ENCODE measurements around the gene FSTL4.

The FSTL4 gene

DNA sequence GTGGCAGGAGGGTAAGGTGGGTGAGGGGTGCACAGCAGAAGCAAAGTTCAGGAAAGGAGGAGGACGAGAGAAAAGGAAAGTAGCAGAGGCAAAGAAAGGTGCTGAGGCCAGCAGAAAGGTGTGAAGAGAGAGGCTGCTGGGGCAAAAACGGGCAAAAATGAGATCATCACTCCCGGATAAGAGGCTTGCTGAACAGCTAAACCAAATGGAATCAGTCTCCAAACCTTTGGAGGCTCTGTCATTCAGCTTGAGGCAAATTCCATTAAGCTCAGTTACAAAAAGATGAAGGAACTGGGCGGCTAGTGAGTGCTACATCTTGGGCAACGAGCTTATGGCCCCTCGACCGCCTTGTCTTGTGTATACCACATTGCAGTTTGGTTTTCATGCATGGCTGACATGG is 136.4 kb downstream of the FSTL4 start:
- no peak for DNase-seq

DNA sequence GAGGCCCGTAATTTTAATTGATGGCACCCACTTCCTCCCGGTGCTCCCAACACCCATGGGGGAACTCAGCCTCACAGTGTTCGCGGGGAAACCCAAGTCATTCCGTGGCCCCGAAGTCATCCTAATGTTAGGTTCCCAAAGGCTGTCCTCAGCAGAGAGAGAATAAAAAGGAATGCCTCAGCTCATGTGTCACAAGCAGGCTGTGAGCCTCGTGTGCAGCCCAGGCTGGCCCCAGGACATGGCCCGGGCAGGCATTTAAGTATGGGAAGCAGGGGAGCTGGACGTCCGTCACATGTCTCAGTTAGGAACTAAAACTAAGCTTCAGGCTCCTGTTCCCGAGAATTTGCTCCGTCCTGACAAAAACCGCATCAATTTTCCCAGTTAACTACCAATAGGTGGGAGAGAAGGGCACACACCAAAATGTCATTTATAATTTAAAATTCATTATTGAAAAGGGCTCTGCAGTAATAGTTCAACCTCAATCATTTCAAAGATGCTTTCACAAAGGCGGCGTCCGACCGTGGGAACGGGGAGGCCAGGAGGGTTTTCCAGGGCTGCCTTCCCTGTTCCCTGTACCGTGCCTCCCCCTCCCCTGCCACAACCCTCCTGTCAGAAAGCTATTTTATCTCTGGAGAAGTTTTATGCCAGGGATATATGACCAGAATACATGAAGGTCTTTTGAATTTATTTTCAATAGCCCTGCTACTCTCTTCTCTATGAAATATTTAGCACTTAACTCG is 137.3 kb downstream of the FSTL4 start:
- no peak for DNase-seq

DNA sequence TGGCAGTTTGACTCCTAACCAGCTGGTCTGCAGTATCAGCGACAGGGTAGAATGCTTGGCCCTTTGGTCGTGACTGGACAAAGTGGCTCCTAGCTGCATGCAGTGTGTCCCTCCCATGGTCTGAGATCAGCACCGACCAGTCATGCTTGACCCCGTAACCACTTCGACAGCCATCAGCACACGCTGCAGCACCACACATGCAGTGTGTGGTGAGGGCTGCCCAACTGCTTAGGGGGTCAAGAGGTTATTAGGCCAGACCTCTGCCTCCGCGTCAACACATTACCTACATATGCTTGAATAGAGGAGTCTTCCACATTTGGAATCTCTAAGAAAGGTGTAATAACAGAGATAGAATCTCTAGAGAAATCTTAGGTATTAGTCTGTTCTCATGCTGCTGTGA is 139.1 kb downstream of the FSTL4 start:
- DNase-seq: no peak

DNA sequence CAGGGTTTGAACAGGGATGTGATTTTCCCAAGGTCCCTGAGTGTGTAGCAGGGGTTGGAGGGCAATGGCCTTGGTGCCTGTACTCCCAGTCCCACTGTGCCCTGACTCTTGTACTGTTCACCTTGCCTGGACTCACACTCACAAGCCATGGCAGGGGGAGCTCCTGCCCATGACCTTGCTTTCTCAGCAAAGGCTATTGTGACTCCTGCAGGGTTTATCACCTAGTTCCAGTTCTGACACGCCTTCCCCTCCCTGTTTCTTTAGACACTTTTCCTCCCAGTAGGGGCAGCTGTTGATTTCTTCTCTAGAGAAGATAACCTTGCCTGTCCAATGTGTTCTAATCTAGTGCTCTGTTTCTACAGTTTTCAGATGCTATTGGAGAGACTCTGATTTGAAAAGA is 139.5 kb downstream of the FSTL4 start:
- no peak for DNase-seq

DNA sequence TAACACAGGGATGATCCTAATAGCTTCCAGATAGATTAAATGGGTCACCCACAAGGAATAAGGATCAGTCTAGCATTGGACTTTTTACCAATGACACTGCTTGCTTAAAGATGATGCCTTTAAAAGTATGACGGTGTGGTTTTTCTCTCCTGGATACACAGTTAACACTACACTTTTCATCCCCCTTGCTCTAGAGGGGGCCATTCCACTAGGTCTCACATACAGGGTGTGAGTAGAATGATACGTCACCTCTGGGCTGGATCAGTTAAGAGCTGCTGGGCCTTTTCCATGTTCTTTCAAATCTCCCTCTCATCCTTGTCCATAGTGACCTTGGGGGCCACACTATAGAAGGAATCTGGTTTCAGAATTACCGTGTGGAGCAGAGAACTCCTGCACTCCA is 140.6 kb downstream of the FSTL4 start:
- no peak for DNase-seq

DNA sequence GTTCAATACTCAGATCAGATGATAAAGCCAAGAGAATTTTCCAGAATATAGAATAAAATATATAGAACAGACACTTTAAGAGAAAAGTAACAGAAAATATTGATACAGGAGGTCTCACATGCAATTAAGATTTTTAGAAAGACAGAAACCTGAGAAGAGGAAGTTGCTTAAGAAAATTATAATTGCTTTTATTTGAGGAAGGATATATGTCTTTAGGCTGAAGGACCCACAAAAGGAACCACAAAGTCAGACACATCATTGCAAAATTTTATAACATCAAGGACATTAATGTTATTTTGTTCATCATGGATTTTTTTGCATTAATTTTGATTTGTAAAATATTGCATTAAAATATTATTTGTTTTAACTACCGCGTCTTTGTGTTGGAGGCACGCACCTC is 141.5 kb downstream of the FSTL4 start:
- no peak for DNase-seq

DNA sequence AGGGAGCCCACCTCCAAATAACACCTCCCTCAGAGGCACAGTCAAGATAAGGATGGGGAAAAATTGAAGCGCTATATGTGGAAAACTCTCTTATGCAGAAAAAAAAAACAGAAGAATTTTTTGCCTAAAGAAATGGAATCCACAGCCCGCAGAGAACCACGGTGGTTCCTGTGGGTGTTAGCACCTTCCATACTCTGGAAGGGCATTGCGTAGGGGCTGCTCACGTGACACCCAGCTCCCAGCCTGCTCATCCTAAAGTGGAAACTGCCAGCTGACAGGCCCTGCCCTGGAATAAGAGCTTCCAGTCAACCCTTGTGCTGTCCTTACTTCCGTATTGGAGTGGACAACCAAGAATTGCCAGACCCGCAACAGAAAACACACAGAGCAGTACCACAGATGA is 142.5 kb downstream of the FSTL4 start:
- DNase-seq: no peak

DNA sequence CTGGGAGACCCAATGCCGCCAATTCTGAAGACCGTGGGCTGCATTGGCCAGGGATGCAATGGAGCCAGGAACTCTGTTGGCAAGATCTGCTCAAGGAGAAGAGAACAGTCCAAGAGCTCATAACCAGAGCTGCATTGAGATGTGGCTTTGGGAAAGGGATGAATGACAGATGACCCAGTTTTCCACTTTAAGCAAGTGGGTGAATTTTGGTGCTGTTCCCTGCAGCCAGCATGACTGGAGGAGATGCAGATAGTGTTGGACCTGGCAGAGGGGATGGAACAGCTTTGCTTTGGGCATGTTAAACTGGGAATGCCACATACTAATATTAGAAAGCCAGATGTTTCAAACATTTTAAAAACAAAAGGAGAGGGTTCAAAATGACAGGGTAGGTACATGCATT is 143.1 kb downstream of the FSTL4 start:
- no peak for DNase-seq

DNA sequence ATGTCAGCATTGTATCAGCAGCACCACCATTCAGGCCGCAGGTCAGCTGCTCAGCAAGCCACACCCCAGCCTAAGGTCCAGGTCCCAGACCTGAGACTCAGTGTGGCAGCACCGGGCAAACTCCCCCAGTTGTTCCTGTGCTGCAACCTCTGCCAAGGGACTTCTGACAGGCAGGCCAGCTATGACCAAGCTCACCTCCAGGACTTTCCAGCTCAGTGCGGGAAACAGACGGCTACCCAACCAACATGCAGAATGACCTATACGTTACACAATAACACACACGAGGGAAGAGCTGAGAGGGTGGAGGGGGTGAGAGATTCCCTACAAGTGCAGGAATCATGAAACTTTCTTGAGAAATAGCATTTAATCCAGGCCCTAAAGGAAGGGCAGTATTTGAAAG is 143.7 kb downstream of the FSTL4 start:
- DNase-seq: no peak

DNA sequence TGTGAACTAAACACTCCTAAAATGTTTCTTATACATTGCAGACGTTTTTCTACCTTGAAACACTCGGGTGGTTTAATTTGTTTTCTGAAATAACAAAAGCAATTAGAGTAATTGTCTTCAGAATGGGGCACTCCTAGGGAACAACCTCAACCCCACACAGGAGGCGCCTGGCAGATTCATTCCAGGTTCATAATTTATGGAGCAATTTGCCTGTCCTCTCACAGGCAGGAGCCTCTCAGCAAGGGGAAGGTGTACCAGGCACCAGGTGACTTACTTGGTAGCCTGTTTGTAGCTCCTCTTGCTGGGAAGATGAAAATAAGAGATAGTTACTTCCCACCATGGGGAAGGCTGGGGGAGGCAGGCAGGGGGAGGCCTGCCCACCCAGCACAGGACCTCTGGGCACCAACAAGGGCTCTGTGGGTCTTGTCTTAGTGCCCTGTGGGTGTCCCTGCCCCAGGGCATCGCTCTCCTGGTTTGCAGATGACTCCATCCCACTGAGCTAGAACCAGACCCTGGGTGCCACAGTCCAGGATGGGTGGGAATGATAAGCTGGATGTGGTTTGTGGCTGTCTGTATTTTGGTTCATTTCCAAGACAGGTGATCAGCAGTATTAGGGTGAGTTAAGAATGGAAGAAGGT is 144.4 kb downstream of the FSTL4 start:
- peak; percentile 27 for DNase-seq

DNA sequence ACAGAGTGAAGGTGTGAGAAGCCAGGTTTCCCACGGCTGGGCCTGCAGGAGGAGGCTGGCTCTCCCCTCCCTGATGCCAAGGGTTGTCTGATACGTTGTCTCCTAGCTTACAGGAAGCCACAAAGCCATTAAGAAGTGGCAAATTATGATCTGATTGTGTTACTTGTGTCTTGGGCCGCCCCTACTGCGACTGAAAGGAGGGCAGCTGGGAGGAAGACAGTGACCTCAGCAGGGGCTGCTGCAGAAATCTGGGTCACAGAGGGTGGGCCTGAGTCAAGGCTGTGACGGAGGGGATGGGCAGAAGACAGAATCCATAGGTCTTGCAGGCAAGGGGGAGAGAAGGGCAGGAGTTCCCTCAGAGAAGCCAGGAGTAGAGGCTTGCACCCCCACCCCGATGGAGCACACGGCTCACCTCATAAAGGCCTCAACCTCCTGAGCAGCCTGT is 145.0 kb downstream of the FSTL4 start:
- DNase-seq: peak; percentile 52

DNA sequence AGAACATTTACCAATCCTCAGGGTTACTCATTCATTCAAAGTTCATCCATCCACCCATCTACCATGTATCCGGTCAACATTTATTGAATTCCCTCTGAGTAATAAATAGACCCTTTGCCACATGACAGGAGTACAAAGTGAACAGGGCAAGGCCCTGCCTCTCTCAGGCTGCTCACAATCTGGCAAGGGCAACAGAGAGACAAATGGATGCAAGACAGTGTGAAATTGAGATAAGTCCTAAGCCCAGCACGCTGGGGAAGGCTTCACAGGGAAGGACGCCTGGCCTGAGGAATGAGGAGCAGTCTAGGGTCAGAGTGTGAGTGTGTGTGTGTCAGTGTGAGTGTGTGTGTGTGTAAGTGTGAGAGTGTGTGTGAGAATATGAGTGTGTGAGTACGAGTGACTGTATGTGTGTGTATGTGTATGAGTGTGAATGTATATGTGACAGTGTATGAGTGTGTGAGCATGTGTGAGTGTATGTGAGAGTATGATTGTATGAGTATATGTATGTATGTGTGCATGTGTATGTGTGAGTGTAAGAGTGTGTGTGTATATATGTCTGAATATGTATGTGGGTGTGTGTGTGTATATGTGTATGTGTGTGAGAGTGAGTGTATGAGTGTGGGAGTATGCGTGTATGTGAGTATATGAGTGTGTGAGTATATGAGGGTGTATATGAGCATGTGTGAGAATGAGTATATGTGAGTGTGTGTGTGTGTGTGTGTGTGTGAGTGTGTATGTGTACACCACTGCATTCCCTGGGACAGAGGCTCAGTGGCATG is 145.6 kb downstream of the FSTL4 start:
- DNase-seq: no peak

DNA sequence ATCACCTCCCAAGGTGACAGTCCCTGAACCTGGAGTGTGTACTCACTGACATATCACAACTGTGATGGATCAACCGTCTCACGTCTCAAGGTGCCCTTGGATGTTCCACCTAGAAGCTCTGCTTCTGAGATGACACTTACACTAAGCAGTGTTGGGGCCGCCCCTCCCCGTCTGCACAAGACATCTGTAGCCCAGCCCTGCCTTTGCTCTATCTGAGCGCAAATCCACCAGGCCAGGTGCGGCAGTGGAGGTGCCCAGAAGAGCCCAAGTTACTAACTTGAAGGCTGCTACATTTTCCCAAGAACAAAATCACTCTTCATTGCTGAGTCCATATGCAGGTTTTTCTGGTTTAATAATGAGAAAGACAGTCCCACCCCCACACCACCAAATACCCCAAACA is 148.3 kb downstream of the FSTL4 start:
- no peak for DNase-seq

DNA sequence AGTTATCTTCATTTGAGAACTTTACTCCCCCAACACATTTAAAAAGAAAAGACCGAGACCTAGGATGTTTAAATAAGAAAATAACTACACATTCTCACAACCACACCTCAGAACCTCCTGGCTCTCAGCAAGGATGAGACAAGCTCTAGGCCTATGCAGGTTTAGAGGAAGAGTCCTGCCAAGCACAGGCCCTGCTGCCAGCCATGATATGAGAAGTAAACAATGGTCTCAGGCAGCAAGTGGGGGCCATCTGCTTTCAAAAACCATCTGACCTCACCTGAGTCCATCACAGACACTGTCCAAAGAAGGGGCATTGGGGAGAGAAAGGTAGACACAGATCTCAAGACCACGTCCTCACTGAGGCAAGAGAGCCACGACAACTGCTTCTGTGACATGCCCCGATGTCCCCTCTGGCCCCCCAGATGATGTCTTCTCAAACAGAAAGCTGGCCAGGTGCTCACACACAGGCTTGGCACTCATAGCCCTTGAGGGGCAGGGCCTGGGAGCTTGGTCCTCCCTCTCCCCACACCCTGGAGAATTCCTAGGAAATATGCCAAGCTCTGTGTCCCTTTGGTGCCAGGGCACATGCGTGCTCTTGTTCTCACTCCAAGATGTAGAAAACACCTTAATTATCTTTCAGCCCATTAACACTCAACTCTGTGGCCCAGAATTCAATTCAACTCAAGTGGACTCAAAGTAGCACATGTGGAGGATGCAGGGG is 150.4 kb downstream of the FSTL4 start:
- DNase-seq: no peak

DNA sequence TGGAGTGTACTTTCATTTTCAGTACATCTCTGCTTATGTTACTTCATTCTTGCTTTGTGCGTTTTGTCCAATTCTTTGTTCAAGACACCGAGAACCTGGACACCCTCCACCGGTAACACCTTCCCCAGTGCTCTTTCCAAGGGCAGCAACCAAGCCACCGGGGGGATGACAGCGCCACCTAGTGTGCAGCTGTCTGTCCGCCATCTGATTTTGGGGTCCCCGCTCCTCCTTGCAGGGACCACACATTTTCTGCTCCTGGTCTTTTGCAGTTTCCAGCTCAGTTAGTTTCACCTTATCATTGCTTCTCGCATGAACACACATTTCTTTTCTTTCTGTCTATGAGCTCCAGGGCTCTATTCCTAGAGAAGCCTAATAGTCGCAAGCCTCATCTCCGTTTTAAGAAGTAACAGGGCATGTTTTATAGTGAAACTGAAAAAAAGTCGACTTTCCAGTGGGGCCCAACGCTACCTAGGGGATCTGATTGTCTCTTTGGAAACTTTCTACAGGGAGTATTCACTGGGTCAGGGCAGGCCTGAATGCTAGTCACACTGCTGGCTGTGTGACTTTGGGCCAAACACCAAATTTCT is 152.1 kb downstream of the FSTL4 start:
- DNase-seq: no peak

DNA sequence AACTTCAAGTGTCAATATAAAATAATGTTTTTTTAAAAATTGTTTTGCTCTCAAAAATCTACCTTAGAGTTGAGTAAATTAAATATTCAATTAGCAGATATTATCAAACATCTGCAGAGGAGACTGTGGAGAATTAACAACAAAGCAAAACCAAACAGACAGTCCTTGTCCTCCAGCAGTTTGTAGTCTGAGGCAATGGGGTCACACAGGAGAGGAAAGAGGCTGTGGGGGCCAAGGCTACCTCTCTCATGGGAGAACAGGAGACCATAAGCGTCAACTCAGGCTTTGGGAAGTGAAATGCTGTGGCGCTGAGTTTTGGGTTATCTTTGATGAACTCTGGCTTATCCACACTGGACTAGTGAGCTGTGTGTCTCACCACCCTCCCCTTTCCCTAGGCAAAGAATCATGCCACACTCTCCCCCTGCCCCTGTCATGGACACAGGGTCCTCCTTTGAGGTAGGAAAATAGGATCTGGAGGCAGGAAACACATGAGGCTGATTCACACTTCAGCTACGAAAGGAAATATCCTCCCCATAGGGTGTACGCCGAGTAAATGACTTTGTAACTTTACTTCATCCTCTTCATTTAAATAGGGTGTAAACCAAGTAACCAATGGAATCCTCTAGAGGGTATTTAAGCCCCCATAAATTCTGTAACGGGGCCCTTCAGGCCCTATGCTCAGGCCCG is 152.7 kb downstream of the FSTL4 start:
- no peak for DNase-seq

DNA sequence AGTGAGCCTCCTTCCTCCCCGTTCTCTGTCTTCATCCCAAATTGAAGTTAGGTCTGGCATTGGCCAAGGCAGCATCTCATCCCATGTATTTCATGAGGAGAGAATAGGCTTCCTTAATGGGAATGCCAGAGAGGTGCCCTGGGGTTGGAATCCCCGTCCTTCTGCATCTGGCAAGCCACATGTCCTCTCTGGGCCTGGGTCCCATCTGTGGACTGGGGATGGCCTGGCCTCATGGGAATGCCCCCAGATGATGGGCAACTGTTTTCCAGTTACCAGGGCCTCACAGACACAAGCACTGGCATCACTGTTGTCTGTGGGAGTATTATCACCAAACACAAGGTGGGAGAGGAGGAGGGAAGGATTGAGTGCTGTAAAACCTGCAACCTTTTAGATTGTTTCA is 153.9 kb downstream of the FSTL4 start:
- no peak for DNase-seq

DNA sequence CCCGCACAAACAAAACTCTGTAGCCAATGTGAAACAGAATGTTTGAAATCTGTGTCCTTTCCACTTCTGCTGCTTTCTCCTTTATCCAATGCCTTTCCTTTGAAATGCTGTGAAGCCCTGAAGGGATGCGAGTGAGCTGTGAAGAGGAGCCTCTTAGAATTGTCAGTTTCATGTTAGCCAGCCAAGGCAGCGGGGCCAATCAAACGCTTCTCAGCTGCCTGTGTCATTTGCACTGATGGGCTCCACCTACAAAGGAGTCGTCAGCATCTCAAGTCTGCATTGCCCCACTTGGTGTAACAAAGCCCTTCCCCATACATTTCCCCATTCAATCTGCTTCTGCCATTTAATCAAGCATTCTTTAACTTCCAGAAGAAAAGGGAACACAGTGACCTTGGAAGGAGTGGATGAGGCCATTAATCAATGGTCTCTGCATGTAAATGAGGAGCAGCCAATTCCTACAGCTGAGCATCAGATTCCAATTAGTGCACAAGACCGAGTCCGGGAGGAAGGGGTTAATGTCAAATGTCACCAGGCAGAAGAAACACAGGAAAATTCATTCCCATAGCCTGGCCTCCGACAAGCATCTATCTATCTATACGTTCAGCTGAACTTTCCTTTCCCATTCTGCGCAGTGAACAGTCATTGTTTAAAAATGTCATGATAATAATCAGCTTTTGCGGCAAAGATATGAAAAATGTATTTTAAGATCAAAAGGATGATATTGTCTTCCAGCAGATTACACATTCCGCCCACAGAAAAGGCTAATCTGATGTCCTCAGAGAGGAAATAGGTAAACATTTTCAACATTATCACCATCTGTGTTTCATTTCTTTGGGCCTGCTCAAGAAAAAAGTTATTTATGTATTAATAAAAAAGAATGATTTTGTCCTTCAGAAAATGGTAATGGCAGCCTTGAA is 154.6 kb downstream of the FSTL4 start:
- no peak for DNase-seq

DNA sequence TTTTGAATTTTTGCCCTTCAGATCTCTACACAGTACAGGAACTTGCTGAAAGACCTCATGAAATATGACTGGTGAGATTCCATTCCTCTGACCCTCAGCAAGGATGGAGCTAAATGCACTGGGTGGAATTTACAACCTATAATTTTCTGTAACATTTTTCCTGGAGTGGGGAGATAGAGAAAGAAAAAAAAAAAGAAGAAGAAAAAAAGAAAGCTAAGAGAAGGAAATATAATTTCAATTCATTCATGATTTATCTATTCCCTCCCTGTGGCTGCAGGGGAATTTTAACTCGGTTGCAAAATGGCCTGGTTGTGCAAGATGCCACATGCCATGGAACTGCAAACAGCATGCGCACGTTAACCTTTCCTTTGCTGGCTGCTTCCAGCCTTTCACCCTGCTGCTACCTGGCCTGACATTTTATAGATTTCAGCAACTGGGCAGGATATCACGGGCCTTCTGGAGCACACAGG is 155.4 kb downstream of the FSTL4 start:
- DNase-seq: no peak

DNA sequence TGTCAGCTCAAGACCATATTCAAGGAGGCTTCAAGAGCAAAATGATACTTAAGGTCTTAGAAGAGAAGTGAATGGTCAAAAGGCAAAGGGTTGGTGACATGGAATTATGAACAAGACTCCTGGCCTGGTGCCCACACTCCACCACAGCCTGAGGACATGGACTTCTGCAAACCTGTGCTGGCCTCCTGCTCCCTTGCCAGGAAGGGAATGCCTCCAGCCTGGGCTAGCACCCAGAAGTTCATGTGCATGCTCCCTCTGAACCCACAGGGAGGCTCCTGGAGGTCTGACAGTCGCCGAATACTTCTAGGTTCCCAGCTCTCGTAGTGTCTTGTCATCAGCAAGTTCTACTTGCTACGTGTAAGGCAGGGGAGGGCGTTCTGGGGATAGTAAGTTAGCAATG is 156.7 kb downstream of the FSTL4 start:
- DNase-seq: no peak

DNA sequence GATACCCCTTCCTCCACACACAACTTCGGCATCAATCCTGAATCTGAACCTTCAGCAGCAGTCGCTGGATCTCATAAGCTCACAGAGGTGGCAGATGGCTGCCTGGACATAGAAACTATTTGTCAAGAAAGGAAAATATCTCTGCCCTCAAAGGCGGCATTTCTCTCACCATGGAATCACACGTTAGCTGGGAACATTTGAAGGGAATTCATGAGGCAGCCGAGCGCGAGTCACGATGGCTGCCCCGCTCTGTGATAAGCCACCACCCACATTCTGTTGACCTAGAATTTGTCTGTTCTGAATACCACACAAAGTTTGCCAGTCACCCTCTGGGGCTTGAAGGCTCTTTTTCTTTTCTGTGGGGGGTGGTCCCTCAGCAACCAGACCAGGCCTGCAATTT is 157.9 kb downstream of the FSTL4 start:
- no peak for DNase-seq

All from right kidney (tissue), 1 donor.